ENCODE results near the gene AGAP1.

AGAP1 gene

GRCh38 chr2:235774153-235774870, 280.5 kb downstream of the AGAP1 start:
- DNase-seq = no peak

DNA sequence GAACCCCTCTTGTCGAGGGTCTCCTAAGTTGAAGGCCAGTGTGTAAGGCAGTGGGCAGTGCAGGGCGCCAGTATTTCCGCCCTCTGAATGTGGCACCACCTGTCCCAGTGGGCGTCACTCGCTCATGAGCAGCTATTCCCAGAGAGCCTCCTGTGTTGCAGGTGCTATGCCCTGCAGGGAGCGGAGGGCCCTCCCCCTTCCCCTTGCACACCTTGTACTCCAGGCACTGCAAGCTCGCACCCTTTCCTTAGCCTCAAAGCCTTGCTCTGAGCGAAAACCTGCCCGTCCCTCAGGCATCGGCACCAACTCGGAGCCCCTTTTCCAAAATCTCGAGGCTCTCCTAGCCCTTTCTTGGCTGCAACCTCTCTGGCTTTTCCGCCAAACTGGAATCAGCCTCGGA, 282.7 kb downstream of the AGAP1 start:
- DNase-seq = no peak

DNA sequence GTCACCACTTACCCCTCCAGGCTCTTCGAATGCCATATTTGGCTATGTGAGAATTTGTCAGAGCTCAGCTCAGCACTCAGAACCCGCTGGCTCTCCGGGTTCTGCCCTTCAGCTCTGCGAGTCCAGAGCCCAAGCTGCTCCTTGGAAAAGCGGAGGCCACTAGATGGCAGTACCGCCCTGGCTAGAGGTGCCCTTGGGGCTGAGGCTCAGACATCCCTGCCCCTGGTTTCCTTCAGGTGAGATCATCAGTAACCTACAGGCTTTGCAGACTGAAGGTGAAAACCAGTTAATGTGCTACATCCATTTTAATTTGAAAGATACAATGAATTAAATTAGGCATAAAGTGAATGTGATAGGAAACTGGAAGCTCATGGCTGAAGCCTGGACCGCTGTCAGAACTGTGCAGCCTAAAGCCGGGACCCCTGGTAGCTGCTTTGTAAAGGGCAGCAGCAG, 285.6 kb downstream of the AGAP1 start:
- DNase-seq = peak; percentile 81

- DNase-seq = no peak
These were observed 286.6 kb downstream of the AGAP1 start for GRCh38 chr2:235780401-235780800.

- no peak for DNase-seq
These were observed 287.9 kb downstream of the AGAP1 start for GRCh38 chr2:235781775-235782174.

GRCh38 chr2:235784788-235785187, 290.9 kb downstream of the AGAP1 start:
- DNase-seq = no peak

DNA sequence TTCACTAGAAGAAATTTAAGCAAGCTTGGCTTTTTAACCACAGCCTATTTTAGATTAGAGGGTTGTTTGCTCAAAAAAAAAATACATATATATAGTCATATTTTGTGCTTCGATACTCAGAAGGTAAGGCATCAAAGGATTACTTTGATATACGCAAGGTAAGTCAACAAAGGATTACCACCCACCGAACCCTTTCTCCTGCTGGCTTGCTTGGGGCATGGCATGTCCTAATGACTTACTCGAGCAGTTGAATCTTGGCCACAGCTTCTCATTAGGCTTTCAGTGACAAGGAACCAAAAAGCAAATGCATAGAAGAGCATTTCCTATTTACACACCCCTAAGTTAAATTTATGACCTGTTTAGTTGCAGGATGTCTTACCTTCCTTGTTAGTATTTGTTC, 295.7 kb downstream of the AGAP1 start:
- no peak for DNase-seq

DNA sequence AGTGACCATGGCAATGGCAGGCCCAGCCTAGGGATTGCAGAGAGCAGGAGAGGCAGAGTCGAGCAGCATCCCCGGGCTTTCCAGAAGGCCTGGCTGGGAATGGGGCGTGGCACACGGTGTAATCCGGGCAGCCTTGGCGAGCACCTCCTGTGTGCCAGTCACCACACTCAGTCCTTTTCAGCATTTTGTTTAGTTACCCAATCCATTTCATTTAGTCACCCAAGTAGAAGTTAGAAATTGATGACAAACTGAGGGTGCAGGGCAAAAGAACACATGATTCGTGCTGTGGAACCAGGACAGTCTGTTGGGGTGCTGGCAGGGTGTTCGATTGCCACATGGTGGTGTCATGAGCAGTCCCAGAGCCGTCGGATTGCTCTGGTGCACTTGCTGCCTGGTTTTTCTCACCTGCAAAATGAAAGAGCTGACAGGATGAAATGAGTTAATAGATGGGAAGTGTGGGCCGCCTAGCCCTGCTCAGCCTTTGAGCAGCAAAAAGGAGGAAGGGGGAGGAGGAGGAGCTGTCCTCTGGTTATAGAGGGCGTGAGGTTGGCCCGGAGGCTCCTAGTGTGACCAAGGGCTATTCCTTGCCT, 299.4 kb downstream of the AGAP1 start:
- DNase-seq = no peak

DNA sequence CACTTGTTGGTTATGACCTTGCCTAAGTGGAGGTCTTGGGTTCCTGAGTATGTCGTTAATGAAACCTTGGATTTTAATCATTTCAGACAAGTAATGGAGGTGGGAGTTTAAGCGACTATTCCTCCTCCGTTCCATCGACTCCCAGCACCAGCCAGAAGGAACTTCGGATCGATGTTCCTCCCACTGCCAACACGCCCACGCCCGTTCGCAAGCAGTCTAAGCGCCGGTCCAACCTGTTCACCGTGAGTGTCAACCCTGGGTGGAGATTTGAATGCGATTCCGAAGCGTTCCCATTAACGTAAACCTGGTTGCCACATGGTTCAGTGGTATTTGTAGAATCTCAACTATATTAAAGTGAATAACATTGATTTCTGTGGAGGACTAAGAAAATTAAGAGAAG, 305.4 kb downstream of the AGAP1 start:
- DNase-seq = no peak

- no peak for DNase-seq
These were observed 308.7 kb downstream of the AGAP1 start for GRCh38 chr2:235802542-235802941.

- DNase-seq = no peak
These were observed 309.2 kb downstream of the AGAP1 start for GRCh38 chr2:235803028-235803427.

- no peak for DNase-seq
These were observed 310.8 kb downstream of the AGAP1 start for GRCh38 chr2:235804676-235805075.

DNA sequence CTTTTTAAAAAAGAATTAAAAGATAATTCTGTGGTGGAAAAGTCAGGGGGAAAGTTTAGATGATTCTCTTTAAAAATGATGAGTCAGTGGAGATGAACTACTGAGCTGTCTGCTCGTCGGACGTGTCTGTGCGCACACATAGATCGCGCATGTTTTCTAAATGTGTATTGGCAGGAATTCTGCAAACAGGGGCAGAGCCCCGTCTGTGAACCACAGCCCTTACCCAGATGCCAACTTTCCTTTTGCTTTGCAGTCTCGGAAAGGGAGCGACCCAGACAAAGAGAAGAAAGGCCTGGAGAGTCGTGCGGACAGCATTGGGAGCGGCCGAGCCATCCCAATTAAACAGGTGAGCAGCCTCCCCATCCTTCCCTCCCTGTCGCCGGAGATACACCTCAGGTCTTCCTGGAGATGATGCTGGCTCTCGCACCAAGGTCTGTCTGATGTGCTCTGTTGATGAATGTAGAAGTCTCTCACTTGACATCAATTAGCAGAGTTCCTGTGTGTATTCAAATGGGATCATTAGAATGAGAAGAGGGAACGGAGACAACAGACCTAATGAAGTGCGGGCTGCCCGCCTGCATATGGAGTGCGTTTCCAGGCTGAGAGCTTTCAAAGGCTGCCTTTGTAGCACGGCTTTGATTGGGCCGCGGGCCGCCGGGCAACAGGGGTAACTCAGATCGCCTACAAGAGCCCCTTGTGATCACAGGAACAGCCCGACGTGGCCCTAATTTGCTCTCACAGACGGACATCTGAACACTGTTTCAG, 313.3 kb downstream of the AGAP1 start:
- peak; percentile 48 for DNase-seq

DNA sequence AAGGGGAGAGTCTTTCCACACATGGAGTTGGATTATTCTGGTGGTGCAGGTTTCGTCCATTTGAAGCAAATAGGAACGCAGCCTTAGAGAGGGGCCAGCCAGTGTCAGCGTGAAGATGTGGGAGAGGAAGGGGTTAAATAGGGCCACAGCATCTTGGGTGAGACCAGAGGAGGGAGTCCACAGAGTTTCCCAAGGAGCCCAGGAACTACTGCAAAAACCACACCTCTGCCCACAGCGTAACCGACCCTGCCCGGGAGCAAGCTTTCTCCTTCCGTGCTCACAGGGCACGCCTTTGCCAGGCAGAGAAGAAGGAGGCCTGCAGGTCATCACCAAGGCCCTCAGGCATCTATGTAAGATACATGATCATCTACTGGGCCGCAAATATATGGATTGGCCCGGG, 314.5 kb downstream of the AGAP1 start:
- no peak for DNase-seq

GRCh38 chr2:235810252-235810651, 316.4 kb downstream of the AGAP1 start:
- DNase-seq = no peak

GRCh38 chr2:235810846-235811245, 317.0 kb downstream of the AGAP1 start:
- no peak for DNase-seq

- no peak for DNase-seq
These were observed 317.8 kb downstream of the AGAP1 start for GRCh38 chr2:235811446-235812184.

- no peak for DNase-seq
These were observed 318.4 kb downstream of the AGAP1 start for GRCh38 chr2:235812185-235812665.

DNA sequence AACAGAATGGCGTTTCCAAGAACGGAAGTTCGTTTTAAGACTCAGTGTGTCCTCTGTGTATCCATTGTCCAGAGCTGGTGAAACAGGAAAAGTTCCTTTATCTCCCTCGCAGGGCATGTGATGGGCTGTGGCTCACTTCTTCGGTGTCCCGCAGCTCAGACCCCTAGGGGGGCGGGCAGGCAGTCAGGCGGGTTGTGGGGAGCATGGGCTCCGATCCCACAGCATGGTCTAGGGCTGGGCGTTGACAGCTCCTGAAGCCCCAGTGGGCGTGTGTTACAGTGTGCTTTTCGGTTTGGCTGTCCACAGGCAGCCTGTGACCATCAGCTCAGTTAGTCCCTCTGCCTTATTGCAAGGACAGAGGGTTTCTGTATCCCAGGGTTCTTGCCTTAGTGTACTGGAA, 319.6 kb downstream of the AGAP1 start:
- no peak for DNase-seq

- DNase-seq = no peak
These were observed 326.7 kb downstream of the AGAP1 start for GRCh38 chr2:235820571-235820970.

DNA sequence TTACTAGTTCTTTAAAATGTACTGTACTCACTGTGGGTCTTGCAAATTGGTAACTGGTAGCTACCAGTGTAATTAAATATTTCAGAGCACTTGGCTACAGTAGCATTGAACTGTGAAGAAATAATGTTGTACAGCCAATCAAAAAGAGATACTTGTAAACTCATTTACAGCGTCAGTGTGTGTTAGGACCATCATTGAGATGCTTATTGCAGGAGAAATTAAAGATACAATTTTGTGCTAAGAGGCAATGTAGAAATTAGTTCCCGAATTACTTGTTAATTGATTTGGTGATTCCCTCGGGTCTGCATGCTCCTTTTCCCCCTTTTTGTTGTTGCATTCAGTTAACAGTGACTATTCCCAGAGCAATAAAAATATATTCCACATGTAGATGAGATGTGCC, 330.5 kb downstream of the AGAP1 start:
- DNase-seq = no peak

GRCh38 chr2:235825946-235826345, 332.1 kb downstream of the AGAP1 start:
- no peak for DNase-seq

GRCh38 chr2:235826826-235827225, 333.0 kb downstream of the AGAP1 start:
- DNase-seq = no peak
